OCI-LY1 (cell line): ENCODE data around the gene C1QTNF9B.
"Not testable (repeated sequence)": the region's sequence is repeated elsewhere in the genome, so short reads cannot be mapped to it uniquely, and the experiment has no call there.

Experiments
- EZH2 ChIP-seq: fragments of 200-600 bp; sonication (generic), shearing (Covaris generic); IDR thresholded peaks from 2 replicates; pipeline ENCODE4 v1.8.0; 2017; ENCODE audit warnings: borderline replicate concordance, mixed run types, mild to moderate bottlenecking, antibody characterized with exemption, low read length, moderate library complexity, mixed read lengths
- TF ChIP-seq, protein P1 (sequence below): fragments of 200-600 bp; sonication (generic), shearing (Covaris generic); IDR thresholded peaks from 2 replicates; pipeline ENCODE4 v1.5.1; 2017; ENCODE audit warnings: mild to moderate bottlenecking, antibody characterized with exemption, low read length, moderate library complexity, mixed read lengths

DNA sequence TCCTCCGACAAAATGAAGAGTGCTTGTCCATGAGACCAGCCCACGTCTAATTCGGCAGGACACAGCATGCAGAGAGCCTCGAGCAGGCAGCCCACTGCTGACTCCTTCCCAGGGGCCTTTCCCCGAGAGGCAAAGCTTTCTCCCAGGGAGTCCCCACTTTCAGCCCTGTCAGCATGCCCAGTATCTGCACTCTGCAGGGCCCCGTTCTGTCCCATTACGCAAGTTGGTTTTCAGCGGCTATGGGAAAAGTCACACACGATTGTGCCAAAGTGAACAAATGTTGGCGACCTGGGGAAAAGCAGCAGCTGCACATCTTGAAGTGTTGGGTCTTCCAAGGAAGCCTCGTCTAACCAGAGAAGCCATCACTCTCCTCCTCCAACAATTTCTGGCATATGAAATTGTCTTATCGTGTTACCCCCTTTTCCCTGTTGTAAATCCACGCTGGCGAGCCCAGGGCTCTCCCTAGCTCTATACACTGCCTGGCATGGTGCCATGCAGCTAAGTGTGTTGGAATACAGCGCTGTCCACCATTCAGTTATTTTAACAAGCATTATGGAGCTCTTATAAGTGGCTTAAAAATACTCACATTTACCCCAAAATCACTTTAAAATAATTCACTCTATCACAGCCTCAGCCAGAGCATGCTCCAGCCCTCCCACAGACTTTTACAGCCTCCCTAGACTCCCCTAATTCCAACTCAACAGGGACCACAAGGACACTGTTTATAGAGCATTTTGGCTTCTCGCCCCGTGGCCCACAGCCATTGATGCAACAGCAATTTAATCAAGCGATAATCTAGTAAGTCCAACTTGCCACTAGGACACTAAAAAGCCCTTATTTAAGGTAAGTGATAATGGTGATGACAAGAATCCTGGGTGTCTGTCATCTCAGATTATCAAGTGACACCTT lies 16.6 kb downstream of the C1QTNF9B start:
- TF ChIP-seq, protein P1, sequence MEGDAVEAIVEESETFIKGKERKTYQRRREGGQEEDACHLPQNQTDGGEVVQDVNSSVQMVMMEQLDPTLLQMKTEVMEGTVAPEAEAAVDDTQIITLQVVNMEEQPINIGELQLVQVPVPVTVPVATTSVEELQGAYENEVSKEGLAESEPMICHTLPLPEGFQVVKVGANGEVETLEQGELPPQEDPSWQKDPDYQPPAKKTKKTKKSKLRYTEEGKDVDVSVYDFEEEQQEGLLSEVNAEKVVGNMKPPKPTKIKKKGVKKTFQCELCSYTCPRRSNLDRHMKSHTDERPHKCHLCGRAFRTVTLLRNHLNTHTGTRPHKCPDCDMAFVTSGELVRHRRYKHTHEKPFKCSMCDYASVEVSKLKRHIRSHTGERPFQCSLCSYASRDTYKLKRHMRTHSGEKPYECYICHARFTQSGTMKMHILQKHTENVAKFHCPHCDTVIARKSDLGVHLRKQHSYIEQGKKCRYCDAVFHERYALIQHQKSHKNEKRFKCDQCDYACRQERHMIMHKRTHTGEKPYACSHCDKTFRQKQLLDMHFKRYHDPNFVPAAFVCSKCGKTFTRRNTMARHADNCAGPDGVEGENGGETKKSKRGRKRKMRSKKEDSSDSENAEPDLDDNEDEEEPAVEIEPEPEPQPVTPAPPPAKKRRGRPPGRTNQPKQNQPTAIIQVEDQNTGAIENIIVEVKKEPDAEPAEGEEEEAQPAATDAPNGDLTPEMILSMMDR, result not testable (repeated sequence)
- not testable (repeated sequence) for TF ChIP-seq EZH2
